Measurements from ENCODE around the gene ZC2HC1B. TPM values are rescaled to one million over a fixed set of nuclear protein-coding genes. Genes with fewer than 3 reads are reported as not detected.

ZC2HC1B gene
- polyA plus RNA-seq, 1 of the 3 experiments (the other 2 are of a cell fraction) = not detected

GRCh38 chr6:143828572-143828971 lies 35.7 kb upstream of the ZC2HC1B start:
- Histone ChIP-seq H3F3A (replicated peaks; ENCODE audit: insufficient read depth) (no peaks in the 10 kb centered on the region), H2AFZ (ENCODE audit: low read depth) (no peak overlapping the region), H3K36me3 (replicated peaks in 1 of 2; ENCODE audit: control insufficient read depth in 1 of 2, insufficient read depth in 2 of 2, low read length in 1 of 2) (peaks cover 0 to 20% of the 10 kb centered on the region in 2 experiments), H3K79me2 (ENCODE audit: insufficient read depth) (no peaks in the 10 kb centered on the region), H3K9me3 (no peaks in the 10 kb centered on the region), H3K4me1 (ENCODE audit: control insufficient read depth in 1 of 2, insufficient read depth in 2 of 2, low read depth in 1 of 2, low read length in 1 of 2) (no peaks in the 10 kb centered on the region), H3K27me3 (ENCODE audit: insufficient read depth) (no peaks in the 10 kb centered on the region), H3K27ac (ENCODE audit: low read depth in 2 of 2, low read length in 1 of 2) (no peak overlapping the region), H3K4me2 (no peak overlapping the region), H4K20me1 (ENCODE audit: insufficient read depth) (no peaks in the 10 kb centered on the region), H3K9me2 (no peaks in the 10 kb centered on the region), H3K9ac (no peak overlapping the region), H3K4me3 (ENCODE audit: low read depth in 2 of 2, low read length in 1 of 2) (no peak overlapping the region)
- CTCF ChIA-PET = interaction anchor here (0.9 kb wide), 1 partner anchor 253 kb away, joined by 3 read pairs; no protein-coding TSS in a partner anchor
- POLR2A ChIA-PET = no interaction called here
- DNase-seq = no peak
- no peak for TF ChIP-seq TEAD4 (IDR thresholded peaks at IDR 0.05; ENCODE audit: borderline replicate concordance, insufficient read depth)
- TF ChIP-seq EP300 (IDR thresholded peaks at IDR 0.05; ENCODE audit: borderline replicate concordance in 1 of 2, low read depth in 1 of 2, low read length in 1 of 2) = no peak
- TF ChIP-seq USF1 (IDR thresholded peaks at IDR 0.05; ENCODE audit: borderline replicate concordance, low read depth) = no peak
- no peak for TF ChIP-seq SIN3A (IDR thresholded peaks at IDR 0.05; ENCODE audit: borderline replicate concordance, low read depth, low read length)
- no peak for TF ChIP-seq MXI1 (IDR thresholded peaks at IDR 0.05; ENCODE audit: low read depth, low read length)
- no peak for TF ChIP-seq RXRA (IDR thresholded peaks at IDR 0.05; ENCODE audit: borderline replicate concordance, low read depth)
- TF ChIP-seq POLR2AphosphoS5 (IDR thresholded peaks at IDR 0.05; ENCODE audit: low read depth, low read length) = no peak
- no peak for TF ChIP-seq JUND (IDR thresholded peaks at IDR 0.05)
- no peak for TF ChIP-seq FOXJ3 (CRISPR knock-in tag; IDR thresholded peaks at IDR 0.05)
- TF ChIP-seq ZBTB33 (IDR thresholded peaks at IDR 0.05; ENCODE audit: borderline replicate concordance, low read depth) = no peak
- no peak for TF ChIP-seq FOSL2 (IDR thresholded peaks at IDR 0.05; ENCODE audit: borderline replicate concordance, low read depth)
- TF ChIP-seq MAX (IDR thresholded peaks at IDR 0.05; ENCODE audit: low read depth) = no peak
- no peak for TF ChIP-seq SMC3 (IDR thresholded peaks at IDR 0.05; ENCODE audit: low read depth, low read length)
- TF ChIP-seq TAF1 (IDR thresholded peaks at IDR 0.05; ENCODE audit: borderline replicate concordance, low read depth, low read length) = no peak

GRCh38 chr6:143836150-143836549 lies 28.1 kb upstream of the ZC2HC1B start:
- ChIA-PET CTCF (no interaction called here), POLR2A (no interaction called here)
- Histone ChIP-seq H3K27ac (ENCODE audit: low read depth in 2 of 2, low read length in 1 of 2) (no peak overlapping the region), H3K9ac (no peak overlapping the region), H3K27me3 (ENCODE audit: insufficient read depth) (no peaks in the 10 kb centered on the region), H3K36me3 (replicated peaks in 1 of 2; ENCODE audit: control insufficient read depth in 1 of 2, insufficient read depth in 2 of 2, low read length in 1 of 2) (no peaks in the 10 kb centered on the region), H3K4me1 (ENCODE audit: control insufficient read depth in 1 of 2, insufficient read depth in 2 of 2, low read depth in 1 of 2, low read length in 1 of 2) (no peaks in the 10 kb centered on the region), H3K4me3 (ENCODE audit: low read depth in 2 of 2, low read length in 1 of 2) (no peak overlapping the region), H3K9me2 (no peaks in the 10 kb centered on the region), H3F3A (replicated peaks; ENCODE audit: insufficient read depth) (no peaks in the 10 kb centered on the region), H2AFZ (ENCODE audit: low read depth) (no peak overlapping the region), H3K9me3 (no peaks in the 10 kb centered on the region), H3K79me2 (ENCODE audit: insufficient read depth) (no peaks in the 10 kb centered on the region), H4K20me1 (ENCODE audit: insufficient read depth) (no peaks in the 10 kb centered on the region), H3K4me2 (no peak overlapping the region)
- DNase-seq = no peak
- WGBS (ENCODE audit: low lambda C conversion rate) = 81% methylated on average over 2 of the region's 2 CpGs
- TF ChIP-seq TEAD4 (IDR thresholded peaks at IDR 0.05; ENCODE audit: borderline replicate concordance, insufficient read depth) (no peak), RCOR1 (IDR thresholded peaks at IDR 0.05; ENCODE audit: low read length) (no peak), FOXM1 (IDR thresholded peaks at IDR 0.05; ENCODE audit: low read depth) (no peak), PBX3 (IDR thresholded peaks at IDR 0.05) (no peak), CTCF (IDR thresholded peaks at IDR 0.05) (no peak), MXI1 (IDR thresholded peaks at IDR 0.05; ENCODE audit: low read depth, low read length) (no peak), GABPA (IDR thresholded peaks at IDR 0.05; ENCODE audit: low read depth) (no peak), ELF1 (IDR thresholded peaks at IDR 0.05) (no peak)
